Left lung (tissue), 10 donors: ENCODE results near the gene KRT34. TPM values are rescaled to one million over a fixed set of nuclear protein-coding genes. Genes with fewer than 3 reads are reported as not detected.

ENCODE experiments used
- ATAC-seq: fragments of 200-7000 bp; cut with Tn5 transposase; one replicate; pipeline ENCODE4 v1.9.1; 2020; ENCODE audit warnings: moderate library complexity
- DNase-seq, 4 donors: peaks; one replicate each; pipeline ENCODE4 v3.0.0-alpha.2; 2013 to 2020
- H3K27ac ChIP-seq, 2 donors: fragments of 200-600 bp; sonication (generic) in 1 of 2; one replicate each; pipeline versions ENCODE4 v1.5.0 to v1.8.0; 2020 to 2021
- H3K27me3 ChIP-seq, 2 donors: fragments of 200-600 bp; sonication (generic) in 1 of 2; one replicate each; pipeline versions ENCODE4 v1.5.0 to v1.8.0; 2020 to 2021
- H3K36me3 ChIP-seq, 2 donors: fragments of 200-600 bp; sonication (generic) in 1 of 2; one replicate each; pipeline versions ENCODE4 v1.5.0 to v1.8.0; 2020 to 2021
- H3K4me1 ChIP-seq, 2 donors: fragments of 200-600 bp; one replicate each; pipeline ENCODE4 v1.8.0; 2021
- H3K4me3 ChIP-seq, 2 donors: fragments of 200-600 bp; sonication (generic) in 1 of 2; one replicate each; pipeline versions ENCODE4 v1.5.0 to v1.8.0; 2020 to 2021; ENCODE audit warnings: mild to moderate bottlenecking in 1 of 2
- H3K9me3 ChIP-seq, 2 donors: fragments of 200-600 bp; sonication (generic) in 1 of 2; one replicate each; pipeline versions ENCODE4 v1.5.0 to v1.8.0; 2020 to 2021
- CTCF ChIP-seq, 2 donors: fragments of 200-600 bp; sonication (generic) in 1 of 2; IDR thresholded peaks; one replicate each; pipeline versions ENCODE4 v1.5.0 to v1.8.0; 2021; ENCODE audit warnings: antibody characterized with exemption in 2 of 2
- intact Hi-C, 2 donors: fragments of 100-400 bp; cut with DNase I; formaldehyde crosslinking; loops; one replicate each; pipeline versions ENCODE4 v1.11.2 to v1.14.2; 2022
- polyA plus RNA-seq, 6 donors: library from polyadenylated mRNA; unstranded; fragments of 120-200 nt; gene quantifications; one replicate each; pipeline ENCODE4 v1.2.1, GENCODE V29; 2013; ENCODE audit not compliant: insufficient read length in 6 of 6
- total RNA-seq, 2 donors: library from RNA; stranded (reverse); fragmentation: NEBNext Ultra II Directional; extraction: Animal tissue kit (Norgen Biotek cat#: 25700); gene quantifications; one replicate each; pipeline ENCODE4 v1.2.1, GENCODE V29; 2021
- donor health status: DM: no; HTN: yes; CAD: no.
- donor health status: DM: no; HTN: no; CAD: no.

Gene KRT34
- total and polyA plus RNA-seq, 8 donors = not detected

DNA sequence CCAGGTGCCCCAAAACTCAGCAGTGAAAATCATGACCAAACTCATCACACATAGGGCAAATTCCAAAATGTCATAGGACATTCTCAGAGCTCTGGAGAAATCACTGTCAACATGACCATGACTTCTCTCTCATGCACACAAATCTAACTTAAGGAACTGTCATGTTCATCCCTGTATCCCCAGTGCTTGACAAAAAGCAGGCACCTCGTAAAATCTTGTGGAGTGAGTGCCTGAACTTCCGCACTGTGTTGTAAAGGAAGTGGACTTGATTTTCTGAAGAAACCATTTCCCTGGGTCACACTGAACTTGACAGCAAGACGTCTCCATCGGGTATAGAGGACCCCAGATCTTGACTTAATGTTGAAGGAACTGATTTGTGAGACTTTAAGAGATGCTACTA lies 39.5 kb upstream of the KRT34 start:
- no peak overlapping the region for H3K27ac ChIP-seq
- no peaks in the 10 kb centered on the region for H3K27me3 ChIP-seq
- H3K9me3 ChIP-seq = no peaks in the 10 kb centered on the region
- no peaks in the 10 kb centered on the region for H3K4me1 ChIP-seq
- no peak overlapping the region for H3K4me3 ChIP-seq
- intact Hi-C loops = no loop called here
- no peak for TF ChIP-seq CTCF (IDR thresholded peaks at IDR 0.05)
- ATAC-seq (no peak), DNase-seq (no peak)
- H3K36me3 ChIP-seq = no peaks in the 10 kb centered on the region

GRCh38 chr17:41421116-41421515 lies 39.0 kb upstream of the KRT34 start:
- H3K27me3 ChIP-seq = no peaks in the 10 kb centered on the region
- H3K4me1 ChIP-seq = no peaks in the 10 kb centered on the region
- intact Hi-C loops = no loop called here
- H3K4me3 ChIP-seq = no peak overlapping the region
- no peak for DNase-seq
- no peak overlapping the region for H3K27ac ChIP-seq
- no peak for ATAC-seq
- H3K9me3 ChIP-seq = no peaks in the 10 kb centered on the region
- no peaks in the 10 kb centered on the region for H3K36me3 ChIP-seq
- no peak for TF ChIP-seq CTCF (IDR thresholded peaks at IDR 0.05)

GRCh38 chr17:41420134-41420533 lies 38.0 kb upstream of the KRT34 start:
- DNase-seq (no peak), ATAC-seq (no peak)
- TF ChIP-seq CTCF (IDR thresholded peaks at IDR 0.05) = no peak
- no peaks in the 10 kb centered on the region for H3K27me3 ChIP-seq
- no peak overlapping the region for H3K4me3 ChIP-seq
- no peaks in the 10 kb centered on the region for H3K4me1 ChIP-seq
- no peaks in the 10 kb centered on the region for H3K36me3 ChIP-seq
- intact Hi-C loops = no loop called here
- H3K9me3 ChIP-seq = no peaks in the 10 kb centered on the region
- no peak overlapping the region for H3K27ac ChIP-seq

GRCh38 chr17:41419716-41420115 lies 37.6 kb upstream of the KRT34 start:
- no peaks in the 10 kb centered on the region for H3K27me3 ChIP-seq
- no peak for TF ChIP-seq CTCF (IDR thresholded peaks at IDR 0.05)
- H3K27ac ChIP-seq = no peak overlapping the region
- no peak for DNase-seq
- ATAC-seq = no peak
- no peaks in the 10 kb centered on the region for H3K4me1 ChIP-seq
- H3K9me3 ChIP-seq = no peaks in the 10 kb centered on the region
- H3K36me3 ChIP-seq = no peaks in the 10 kb centered on the region
- intact Hi-C loops = no loop called here
- H3K4me3 ChIP-seq = no peak overlapping the region

GRCh38 chr17:41418116-41418860 lies 36.2 kb upstream of the KRT34 start:
- Histone ChIP-seq H3K9me3 (no peaks in the 10 kb centered on the region), H3K27ac (no peak overlapping the region), H3K27me3 (no peaks in the 10 kb centered on the region), H3K4me1 (no peaks in the 10 kb centered on the region), H3K4me3 (no peak overlapping the region), H3K36me3 (no peaks in the 10 kb centered on the region)
- intact Hi-C loops = no loop called here
- ATAC-seq = no peak
- DNase-seq = no peak
- no peak for TF ChIP-seq CTCF (IDR thresholded peaks at IDR 0.05)
